Body of pancreas (tissue), 4 donors: ENCODE data around the gene CABP7. TPM values are rescaled to one million over a fixed set of nuclear protein-coding genes. Genes with fewer than 3 reads are reported as not detected.

Source experiments
- ATAC-seq: fragments of 150-250 bp; one replicate; pipeline ENCODE4 v1.9.1; 2016
- DNase-seq, 4 donors: peaks; one replicate each; pipeline ENCODE4 v3.0.0-alpha.2; 2019
- H3K27ac ChIP-seq, 4 donors: fragments of 200-600 bp; sonication (generic); 1 replicate in 3 of 4; 2 replicates in 1 of 4; pipeline versions ENCODE4 v1.5.1 to v1.6.1; 2016 to 2019; ENCODE audit warnings: mild to moderate bottlenecking in 1 of 4, mixed read lengths in 1 of 4, moderate library complexity in 1 of 4
- H3K27me3 ChIP-seq, 2 donors: fragments of 200-600 bp; sonication (generic); one replicate each; pipeline ENCODE4 v1.6.0; 2016; ENCODE audit warnings: mild to moderate bottlenecking in 1 of 2
- H3K36me3 ChIP-seq, 2 donors: fragments of 200-600 bp; sonication (generic); replicated peaks in 1 of 2; 2 replicates each; pipeline ENCODE4 v1.5.1; 2016; ENCODE audit warnings: low read depth in 2 of 2; ENCODE audit not compliant: insufficient read depth in 1 of 2
- H3K4me1 ChIP-seq: fragments of 200-600 bp; sonication (generic); one replicate; pipeline ENCODE4 v1.6.0; 2016
- H3K4me3 ChIP-seq, 2 donors: fragments of 200-600 bp; sonication (generic); 1 replicate in 1 of 2; 2 replicates in 1 of 2; pipeline ENCODE4 v1.5.1; 2016 to 2019
- H3K9me3 ChIP-seq, 3 donors: fragments of 200-600 bp; sonication (generic); 1 replicate in 2 of 3; 2 replicates in 1 of 3; pipeline ENCODE4 v1.5.1; 2016
- POLR2A ChIP-seq, 3 donors: fragments of 450-650 bp; IDR thresholded peaks; one replicate each; pipeline ENCODE4 v1.6.1; 2016; ENCODE audit warnings: antibody characterized with exemption in 3 of 3, mild to moderate bottlenecking in 2 of 3
- WGBS, 2 donors: methylation state at CpG; one replicate each; pipeline ENCODE4 v1.1.5; 2017; 5-methylcytosine and 5-hydroxymethylcytosine counted together
- intact Hi-C: fragments of 100-400 bp; cut with DNase I; formaldehyde crosslinking; loops from one replicate; pipeline ENCODE4 v1.15.1; 2023
- total RNA-seq, 2 donors: library from RNA; depleted of rRNA; stranded (reverse); fragments of >200 nt; gene quantifications; one replicate each; pipeline ENCODE4 v1.1.0, GENCODE V29; 2016
- TF ChIP-seq, protein P1 (sequence below), 7 experiments: fragments of 450-650 bp in 4 of 7; fragments of 200-600 bp in 3 of 7; sonication (generic) in 3 of 7; IDR thresholded peaks; one replicate each; pipeline ENCODE4 v1.5.1; 2016 to 2019; ENCODE audit warnings: antibody characterized with exemption in 7 of 7

CABP7 gene
- total RNA-seq, 2 donors from 2014 or later = 0.78 to 2.6 TPM

DNA sequence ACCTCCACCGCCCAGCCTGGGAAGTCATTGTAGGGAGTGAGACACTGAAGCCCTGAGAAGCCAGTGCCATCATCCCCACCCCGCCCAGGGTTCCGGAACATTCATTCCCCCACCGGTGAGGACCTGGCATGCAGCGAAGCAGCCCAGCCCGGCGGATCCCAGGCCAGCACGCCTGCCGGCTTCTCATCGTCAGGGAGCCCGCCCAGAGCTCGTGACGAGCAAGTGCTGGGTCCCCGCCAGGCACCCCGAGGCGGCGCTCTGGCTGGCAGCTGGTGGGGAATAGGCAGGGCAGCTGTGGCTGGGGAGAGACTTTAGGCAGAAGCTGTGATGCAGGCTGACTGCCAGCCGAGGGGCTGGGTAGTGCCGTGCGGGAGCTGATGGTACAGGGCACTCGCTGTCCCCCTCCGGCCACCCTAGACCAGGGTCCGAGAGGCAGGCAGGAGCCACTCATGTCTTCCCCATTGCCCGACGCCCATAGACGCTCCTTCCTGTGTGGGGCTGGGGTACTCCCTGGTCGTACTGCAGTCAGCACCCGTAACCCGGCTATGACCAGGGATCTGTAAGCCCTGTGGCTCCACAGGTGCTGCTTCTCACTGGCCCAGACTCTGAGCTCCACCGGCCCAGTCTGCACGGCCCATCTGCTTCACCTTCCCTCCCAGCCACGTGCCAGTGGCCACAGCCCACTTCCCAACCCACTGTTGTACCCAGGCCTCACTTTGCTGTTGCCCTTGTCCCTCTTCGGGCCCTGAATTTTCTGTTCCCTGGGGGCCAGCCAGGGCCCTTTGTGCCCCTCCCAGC lies 24.5 kb upstream of the CABP7 start:
- Histone ChIP-seq H3K4me3 (no peak overlapping the region), H3K36me3 (peaks cover 0 to 2% of the 10 kb centered on the region in 2 donors), H3K9me3 (no peaks in the 10 kb centered on the region), H3K4me1 (no peaks in the 10 kb centered on the region), H3K27me3 (no peaks in the 10 kb centered on the region), H3K27ac (no peak overlapping the region)
- 91 to 99% methylated on average over 17 to 26 of the region's 33 CpGs for WGBS, 2 donors
- ATAC-seq (no peak), DNase-seq (no peak)
- intact Hi-C loops = loop anchor here (10.0 kb wide), 1 partner anchor 309 kb away; no protein-coding TSS in a partner anchor
- TF ChIP-seq, protein P1, sequence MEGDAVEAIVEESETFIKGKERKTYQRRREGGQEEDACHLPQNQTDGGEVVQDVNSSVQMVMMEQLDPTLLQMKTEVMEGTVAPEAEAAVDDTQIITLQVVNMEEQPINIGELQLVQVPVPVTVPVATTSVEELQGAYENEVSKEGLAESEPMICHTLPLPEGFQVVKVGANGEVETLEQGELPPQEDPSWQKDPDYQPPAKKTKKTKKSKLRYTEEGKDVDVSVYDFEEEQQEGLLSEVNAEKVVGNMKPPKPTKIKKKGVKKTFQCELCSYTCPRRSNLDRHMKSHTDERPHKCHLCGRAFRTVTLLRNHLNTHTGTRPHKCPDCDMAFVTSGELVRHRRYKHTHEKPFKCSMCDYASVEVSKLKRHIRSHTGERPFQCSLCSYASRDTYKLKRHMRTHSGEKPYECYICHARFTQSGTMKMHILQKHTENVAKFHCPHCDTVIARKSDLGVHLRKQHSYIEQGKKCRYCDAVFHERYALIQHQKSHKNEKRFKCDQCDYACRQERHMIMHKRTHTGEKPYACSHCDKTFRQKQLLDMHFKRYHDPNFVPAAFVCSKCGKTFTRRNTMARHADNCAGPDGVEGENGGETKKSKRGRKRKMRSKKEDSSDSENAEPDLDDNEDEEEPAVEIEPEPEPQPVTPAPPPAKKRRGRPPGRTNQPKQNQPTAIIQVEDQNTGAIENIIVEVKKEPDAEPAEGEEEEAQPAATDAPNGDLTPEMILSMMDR (IDR thresholded peaks at IDR 0.05) = no peak
- no peak for TF ChIP-seq POLR2A (IDR thresholded peaks at IDR 0.05)

- no peaks in the 10 kb centered on the region for H3K27me3 ChIP-seq
- WGBS, 2 donors = 82 to 88% methylated on average over 11 to 16 of the region's 16 CpGs
- peaks cover 16% of the 10 kb centered on the region for H3K4me1 ChIP-seq
- intact Hi-C loops = loop anchor here (10.0 kb wide), 1 partner anchor 307 kb away; no protein-coding TSS in a partner anchor
- no peaks in the 10 kb centered on the region for H3K9me3 ChIP-seq
- no peak overlapping the region for H3K27ac ChIP-seq
- DNase-seq = no peak
- peaks cover 0 to 2% of the 10 kb centered on the region in 2 donors for H3K36me3 ChIP-seq
- no peak for ATAC-seq
- no peak for TF ChIP-seq POLR2A (IDR thresholded peaks at IDR 0.05)
- H3K4me3 ChIP-seq = no peak overlapping the region
These were observed 21.8 kb upstream of the CABP7 start for GRCh38 chr22:29697853-29698598.

GRCh38 chr22:29700206-29700899 lies 19.4 kb upstream of the CABP7 start:
- 54 to 74% methylated on average over 16 to 18 of the region's 19 CpGs for WGBS, 2 donors
- Histone ChIP-seq H3K27ac (no peak overlapping the region), H3K9me3 (no peaks in the 10 kb centered on the region), H3K36me3 (no peaks in the 10 kb centered on the region), H3K4me1 (peaks cover 26% of the 10 kb centered on the region), H3K4me3 (no peak overlapping the region), H3K27me3 (no peaks in the 10 kb centered on the region)
- intact Hi-C loops = no loop called here
- DNase-seq = no peak
- no peak for ATAC-seq
- TF ChIP-seq POLR2A (IDR thresholded peaks at IDR 0.05) = no peak
- TF ChIP-seq, protein P1 (IDR thresholded peaks at IDR 0.05) = no peak

GRCh38 chr22:29700900-29701154 lies 19.0 kb upstream of the CABP7 start:
- Histone ChIP-seq H3K9me3 (no peaks in the 10 kb centered on the region), H3K27ac (peak overlapping the region in 1 of 4 donors; percentile 2), H3K4me1 (peaks cover 26% of the 10 kb centered on the region), H3K27me3 (no peaks in the 10 kb centered on the region), H3K4me3 (no peak overlapping the region), H3K36me3 (no peaks in the 10 kb centered on the region)
- no peak for TF ChIP-seq POLR2A (IDR thresholded peaks at IDR 0.05)
- TF ChIP-seq, protein P1 (IDR thresholded peaks at IDR 0.05) = no peak
- ATAC-seq (no peak), DNase-seq (peak in 1 of 4 donors; percentile 16)
- intact Hi-C loops = no loop called here
- 39 to 100% methylated on average over 1 to 8 of the region's 9 CpGs for WGBS, 2 donors
